Activated CD4-positive, alpha-beta T cell treated with anti-CD3 and anti-CD28 coated beads, Interleukin-2, Interleukin-4, amounts not matched to agents 100 ng/mL and 50 ng/mL, durations not matched to agents 16 hours and 8 hours (primary cell): ENCODE data around the gene PCSK1N.

ENCODE experiments used
- DNase-seq: peaks from one replicate; pipeline ENCODE4 v3.0.0-alpha.2; 2020; ENCODE audit warnings: low spot score

Gene PCSK1N

DNA sequence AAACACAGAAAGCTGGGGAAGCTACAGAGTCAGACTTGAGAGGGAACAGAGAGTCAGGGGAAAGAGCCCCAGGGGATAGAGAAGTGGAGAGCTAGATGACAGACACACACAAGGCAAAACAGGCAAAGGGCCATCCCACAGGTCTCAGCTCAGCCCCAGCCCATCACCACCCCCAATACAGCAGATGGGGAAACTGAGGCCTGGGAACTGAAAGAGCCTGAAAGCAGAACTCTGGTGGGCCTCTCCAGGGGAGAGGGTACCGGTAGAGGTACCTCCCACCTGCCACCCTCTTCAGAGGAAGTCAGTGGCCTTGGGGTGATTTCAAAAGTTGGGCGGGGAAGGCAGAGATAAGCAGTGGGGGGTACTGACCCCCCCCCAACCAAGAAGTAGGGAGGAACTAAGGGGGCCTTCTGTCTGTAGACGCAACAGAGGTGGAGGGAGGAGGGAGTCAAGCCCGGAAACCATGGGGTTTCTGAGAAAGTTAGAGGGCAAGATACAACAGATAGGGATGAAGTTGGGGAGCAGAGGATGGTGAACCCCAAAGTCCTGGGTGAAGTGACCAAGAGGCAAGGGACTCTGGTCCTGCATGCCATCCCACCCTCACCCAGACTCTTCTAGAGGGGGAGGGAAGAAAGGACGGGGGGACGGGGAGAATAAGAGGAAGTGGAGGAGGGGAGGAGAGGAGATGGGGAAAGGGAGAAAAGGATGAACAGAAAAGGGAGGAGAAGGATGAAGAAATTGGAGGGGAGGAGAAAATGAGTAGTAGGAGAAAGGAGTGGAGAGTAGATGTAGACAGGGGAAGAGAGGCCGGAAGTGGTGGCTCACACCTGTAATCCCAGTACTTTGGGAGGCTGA lies 45.8 kb downstream of the PCSK1N start:
- no peak for DNase-seq

DNA sequence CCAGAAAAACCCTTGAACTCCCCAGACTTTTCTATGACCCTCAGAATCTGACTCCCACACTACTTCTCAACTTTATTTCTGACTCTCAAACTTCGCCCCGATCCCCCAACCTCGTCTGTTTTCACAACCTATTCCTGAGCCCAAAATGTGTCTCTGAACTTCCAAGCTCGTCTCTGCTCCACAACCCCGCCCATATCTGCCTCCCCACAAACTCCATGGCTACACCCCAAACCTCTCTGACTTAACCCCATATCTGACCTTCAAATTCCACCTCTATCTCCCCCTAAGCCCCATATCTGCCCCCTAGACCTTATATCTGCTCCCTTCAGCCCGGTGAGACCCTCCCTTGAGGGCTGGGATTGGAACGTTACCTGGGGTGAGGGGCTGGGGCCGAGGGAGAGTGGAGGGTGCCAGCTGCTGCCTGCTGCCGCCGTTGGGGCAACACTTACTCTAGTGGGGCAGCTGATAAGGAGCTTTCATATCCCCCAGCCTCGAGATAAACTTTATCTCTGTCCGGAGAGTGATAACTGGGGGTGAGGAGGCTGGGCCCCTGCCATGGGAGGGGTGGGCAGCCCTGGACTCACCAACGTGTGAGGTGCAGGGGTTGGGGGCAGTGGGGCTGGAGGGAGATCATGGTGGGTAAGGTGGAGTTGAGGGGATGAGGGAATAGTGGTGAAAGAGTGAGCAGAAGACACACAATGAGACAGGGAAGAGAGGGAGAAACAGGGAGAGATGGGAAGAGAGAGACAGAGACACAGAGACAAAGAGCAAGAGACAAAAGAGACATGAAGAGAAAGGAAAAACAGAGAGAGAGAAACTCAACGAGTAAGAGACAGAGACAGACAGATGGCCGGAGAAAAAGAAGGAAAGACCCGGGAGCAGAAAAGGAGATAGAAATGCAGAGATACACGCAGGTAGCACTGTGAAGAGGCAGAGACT lies 47.6 kb downstream of the PCSK1N start:
- no peak for DNase-seq

GRCh38 chrX:48786825-48787504 lies 48.4 kb downstream of the PCSK1N start:
- DNase-seq = no peak

GRCh38 chrX:48786341-48786800 lies 49.0 kb downstream of the PCSK1N start, which contains the start of gene GATA1:
TSS of gene GATA1 (plus strand) at chrX:48786590. CDS start at chrX:48791110, 4,520 bp downstream.
- DNase-seq = no peak

GRCh38 chrX:48785540-48786214 lies 49.7 kb downstream of the PCSK1N start:
- no peak for DNase-seq

- DNase-seq = no peak
Observed at GRCh38 chrX:48785186-48785539, 50.2 kb downstream of the PCSK1N start.

GRCh38 chrX:48784726-48785125 lies 50.7 kb downstream of the PCSK1N start:
- DNase-seq = no peak

DNA sequence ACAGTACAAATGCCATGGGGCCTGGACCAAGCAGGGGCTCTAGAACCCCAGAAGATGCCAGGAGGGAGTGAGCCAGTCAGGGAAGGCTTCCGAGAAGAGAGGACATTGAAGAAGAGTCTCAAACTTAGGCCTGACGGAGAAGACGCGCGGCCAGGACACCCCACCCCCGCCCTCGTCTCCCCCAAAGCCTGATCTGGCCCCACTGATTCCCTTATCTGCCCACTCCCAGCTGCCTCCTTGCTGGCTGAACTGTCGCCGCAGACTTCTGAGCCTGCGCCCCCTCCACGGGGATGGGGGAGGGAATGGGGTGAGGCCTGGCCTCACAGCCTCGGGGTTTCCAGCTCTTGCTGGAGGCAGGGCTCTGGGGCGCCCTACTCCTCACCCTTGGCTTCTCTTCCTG lies 52.6 kb downstream of the PCSK1N start:
- DNase-seq = no peak

- no peak for DNase-seq
Observed at GRCh38 chrX:48782216-48782615, 53.2 kb downstream of the PCSK1N start.

DNA sequence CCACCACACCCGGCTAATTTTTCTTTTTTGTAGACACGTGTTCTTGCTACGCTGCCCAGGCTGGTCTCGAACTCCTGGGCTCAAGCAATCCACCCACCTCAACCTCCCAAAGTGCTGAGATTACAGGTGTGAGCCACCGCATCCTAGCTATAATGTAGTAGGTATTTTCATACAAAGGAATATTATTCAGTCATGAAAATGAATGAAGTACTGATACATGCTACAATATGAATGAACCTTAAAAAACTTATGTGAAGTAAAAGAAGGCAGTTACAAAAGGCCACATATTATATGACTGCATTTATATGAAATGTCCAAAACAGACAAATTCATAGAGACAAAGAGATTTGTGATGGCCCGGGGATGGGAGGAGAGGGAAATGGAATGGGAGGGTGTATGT lies 53.7 kb downstream of the PCSK1N start:
- no peak for DNase-seq
